Body of pancreas (tissue), 4 donors: ENCODE measurements around the gene HERC2. TPM values are rescaled to one million over a fixed set of nuclear protein-coding genes. Genes with fewer than 3 reads are reported as not detected.

Source experiments
- ATAC-seq: fragments of 150-250 bp; one replicate; pipeline ENCODE4 v1.9.1; 2016
- DNase-seq, 4 donors: peaks; one replicate each; pipeline ENCODE4 v3.0.0-alpha.2; 2019
- H3K27ac ChIP-seq, 4 donors: fragments of 200-600 bp; sonication (generic); 1 replicate in 3 of 4; 2 replicates in 1 of 4; pipeline versions ENCODE4 v1.5.1 to v1.6.1; 2016 to 2019; ENCODE audit warnings: mild to moderate bottlenecking in 1 of 4, mixed read lengths in 1 of 4, moderate library complexity in 1 of 4
- H3K27me3 ChIP-seq, 2 donors: fragments of 200-600 bp; sonication (generic); one replicate each; pipeline ENCODE4 v1.6.0; 2016; ENCODE audit warnings: mild to moderate bottlenecking in 1 of 2
- H3K36me3 ChIP-seq, 2 donors: fragments of 200-600 bp; sonication (generic); replicated peaks in 1 of 2; 2 replicates each; pipeline ENCODE4 v1.5.1; 2016; ENCODE audit warnings: low read depth in 2 of 2; ENCODE audit not compliant: insufficient read depth in 1 of 2
- H3K4me1 ChIP-seq: fragments of 200-600 bp; sonication (generic); one replicate; pipeline ENCODE4 v1.6.0; 2016
- H3K4me3 ChIP-seq, 2 donors: fragments of 200-600 bp; sonication (generic); 1 replicate in 1 of 2; 2 replicates in 1 of 2; pipeline ENCODE4 v1.5.1; 2016 to 2019
- H3K9me3 ChIP-seq, 3 donors: fragments of 200-600 bp; sonication (generic); 1 replicate in 2 of 3; 2 replicates in 1 of 3; pipeline ENCODE4 v1.5.1; 2016
- POLR2A ChIP-seq, 3 donors: fragments of 450-650 bp; IDR thresholded peaks; one replicate each; pipeline ENCODE4 v1.6.1; 2016; ENCODE audit warnings: antibody characterized with exemption in 3 of 3, mild to moderate bottlenecking in 2 of 3
- WGBS, 2 donors: methylation state at CpG; one replicate each; pipeline ENCODE4 v1.1.5; 2017; 5-methylcytosine and 5-hydroxymethylcytosine counted together
- intact Hi-C: fragments of 100-400 bp; cut with DNase I; formaldehyde crosslinking; loops from one replicate; pipeline ENCODE4 v1.15.1; 2023
- total RNA-seq, 2 donors: library from RNA; depleted of rRNA; stranded (reverse); fragments of >200 nt; gene quantifications; one replicate each; pipeline ENCODE4 v1.1.0, GENCODE V29; 2016
- TF ChIP-seq, protein P1 (sequence below), 7 experiments: fragments of 450-650 bp in 4 of 7; fragments of 200-600 bp in 3 of 7; sonication (generic) in 3 of 7; IDR thresholded peaks; one replicate each; pipeline ENCODE4 v1.5.1; 2016 to 2019; ENCODE audit warnings: antibody characterized with exemption in 7 of 7

The HERC2 gene
- total RNA-seq, 2 donors from 2014 or later = 36.3 to 76.5 TPM

DNA sequence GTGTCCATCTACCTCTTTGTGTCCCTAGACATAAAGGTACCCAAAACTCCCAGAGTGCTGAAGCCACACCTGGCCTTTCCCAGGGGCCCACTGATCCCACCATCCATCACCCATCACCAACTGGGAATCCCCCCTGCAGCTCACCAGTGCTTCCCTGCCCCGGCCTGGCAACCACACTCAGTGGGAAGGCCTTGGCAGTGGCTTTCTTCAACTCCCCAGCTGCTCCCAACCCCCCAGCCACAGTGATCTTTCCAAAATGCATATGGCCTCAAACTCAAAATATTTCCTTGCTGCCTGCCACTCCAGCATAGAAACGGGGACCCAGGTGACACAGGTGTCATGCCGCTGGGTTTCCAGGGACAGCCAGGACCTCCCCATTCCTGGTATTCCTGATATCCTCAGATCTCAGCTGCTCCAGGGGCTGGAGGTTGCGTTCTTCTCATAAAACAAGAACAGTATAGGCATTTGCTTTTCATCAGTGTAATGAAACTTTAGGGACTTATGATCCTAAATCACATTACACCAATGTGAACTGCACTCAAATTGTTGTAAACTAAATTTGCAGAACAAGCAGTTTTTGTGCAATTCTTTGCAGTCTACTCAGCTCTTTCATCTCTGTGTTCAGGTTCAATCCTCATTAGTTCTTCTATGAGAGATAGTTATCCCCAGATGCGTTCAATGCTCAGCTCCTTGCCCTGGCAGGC is 224.2 kb downstream of the HERC2 start:
- DNase-seq (no peak), ATAC-seq (no peak)
- H3K27ac ChIP-seq = no peak overlapping the region
- H3K36me3 ChIP-seq = no peaks in the 10 kb centered on the region
- H3K4me1 ChIP-seq = peaks cover 46% of the 10 kb centered on the region
- no peak overlapping the region for H3K4me3 ChIP-seq
- H3K27me3 ChIP-seq = no peaks in the 10 kb centered on the region
- intact Hi-C loops = no loop called here
- H3K9me3 ChIP-seq = no peaks in the 10 kb centered on the region
- WGBS, 2 donors = 85 to 92% methylated on average over 5 of the region's 5 CpGs
- no peak for TF ChIP-seq POLR2A (IDR thresholded peaks at IDR 0.05)
- TF ChIP-seq, protein P1, sequence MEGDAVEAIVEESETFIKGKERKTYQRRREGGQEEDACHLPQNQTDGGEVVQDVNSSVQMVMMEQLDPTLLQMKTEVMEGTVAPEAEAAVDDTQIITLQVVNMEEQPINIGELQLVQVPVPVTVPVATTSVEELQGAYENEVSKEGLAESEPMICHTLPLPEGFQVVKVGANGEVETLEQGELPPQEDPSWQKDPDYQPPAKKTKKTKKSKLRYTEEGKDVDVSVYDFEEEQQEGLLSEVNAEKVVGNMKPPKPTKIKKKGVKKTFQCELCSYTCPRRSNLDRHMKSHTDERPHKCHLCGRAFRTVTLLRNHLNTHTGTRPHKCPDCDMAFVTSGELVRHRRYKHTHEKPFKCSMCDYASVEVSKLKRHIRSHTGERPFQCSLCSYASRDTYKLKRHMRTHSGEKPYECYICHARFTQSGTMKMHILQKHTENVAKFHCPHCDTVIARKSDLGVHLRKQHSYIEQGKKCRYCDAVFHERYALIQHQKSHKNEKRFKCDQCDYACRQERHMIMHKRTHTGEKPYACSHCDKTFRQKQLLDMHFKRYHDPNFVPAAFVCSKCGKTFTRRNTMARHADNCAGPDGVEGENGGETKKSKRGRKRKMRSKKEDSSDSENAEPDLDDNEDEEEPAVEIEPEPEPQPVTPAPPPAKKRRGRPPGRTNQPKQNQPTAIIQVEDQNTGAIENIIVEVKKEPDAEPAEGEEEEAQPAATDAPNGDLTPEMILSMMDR (IDR thresholded peaks at IDR 0.05) = no peak

DNA sequence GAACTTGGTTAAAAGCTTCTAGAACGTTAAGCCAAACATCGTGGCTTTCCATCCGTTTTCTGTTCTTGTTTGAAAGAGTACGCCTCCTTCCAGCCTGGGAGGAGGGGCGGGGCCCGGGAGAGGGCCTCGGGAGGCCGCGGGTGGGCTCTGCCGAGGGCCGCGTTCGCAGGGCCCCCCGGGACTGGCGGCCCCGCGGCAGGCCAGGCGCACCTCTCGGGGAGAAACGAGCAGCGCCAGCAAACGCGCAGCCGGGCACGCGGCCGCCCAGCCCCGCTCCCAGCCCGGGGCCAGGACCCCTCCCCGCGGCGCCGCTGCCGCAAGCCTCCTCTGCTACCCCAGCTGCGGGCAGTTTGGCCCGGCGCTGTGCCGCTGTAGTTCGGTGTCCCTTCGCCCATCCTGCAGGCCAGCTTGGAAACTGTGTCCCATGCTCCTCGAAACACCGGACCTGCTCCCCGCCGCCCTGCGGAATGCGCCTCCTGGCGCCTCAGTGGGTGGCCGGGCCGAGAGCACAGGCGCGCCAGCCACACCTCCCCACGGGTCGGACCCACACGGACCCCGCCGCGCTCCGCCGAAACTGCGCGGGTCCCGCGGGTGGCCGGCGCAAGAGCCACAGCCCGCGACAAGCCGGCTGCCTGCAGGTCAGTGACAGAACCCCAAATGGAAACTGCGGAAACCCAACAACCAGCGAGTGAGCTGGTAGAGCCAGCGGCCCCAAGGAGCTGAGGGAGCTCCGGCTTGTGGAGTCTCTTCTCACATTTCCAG is 225.1 kb downstream of the HERC2 start:
- H3K27ac ChIP-seq = no peak overlapping the region
- H3K4me1 ChIP-seq = peaks cover 46% of the 10 kb centered on the region
- no peak overlapping the region for H3K4me3 ChIP-seq
- H3K27me3 ChIP-seq = no peaks in the 10 kb centered on the region
- ATAC-seq (no peak), DNase-seq (no peak)
- intact Hi-C loops = no loop called here
- 18 to 53% methylated on average over 22 to 65 of the region's 72 CpGs for WGBS, 2 donors
- TF ChIP-seq, protein P1 (IDR thresholded peaks at IDR 0.05) = no peak
- no peaks in the 10 kb centered on the region for H3K36me3 ChIP-seq
- no peaks in the 10 kb centered on the region for H3K9me3 ChIP-seq

DNA sequence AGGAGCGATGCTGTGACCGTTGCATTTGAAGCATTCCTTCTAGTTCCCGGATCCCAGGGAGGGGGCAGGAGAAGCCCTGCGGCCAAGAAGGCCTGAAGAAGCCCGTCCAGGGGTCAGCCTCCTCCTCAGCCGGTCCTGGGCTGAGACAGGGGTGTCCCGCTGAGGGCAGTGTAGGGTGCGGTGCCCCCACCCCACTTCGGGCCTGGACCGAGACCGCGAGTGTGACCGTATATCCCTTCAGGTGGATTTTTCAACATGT is 225.6 kb downstream of the HERC2 start:
- H3K9me3 ChIP-seq = peaks cover 0 to 5% (median 0%) of the 10 kb centered on the region in 3 donors
- TF ChIP-seq, protein P1 (IDR thresholded peaks at IDR 0.05) = no peak
- no peak for TF ChIP-seq POLR2A (IDR thresholded peaks at IDR 0.05)
- no peaks in the 10 kb centered on the region for H3K27me3 ChIP-seq
- H3K27ac ChIP-seq = no peak overlapping the region
- intact Hi-C loops = no loop called here
- DNase-seq = no peak
- WGBS, 2 donors = 3 to 13% methylated on average over 3 to 13 of the region's 13 CpGs
- H3K4me1 ChIP-seq = peaks cover 46% of the 10 kb centered on the region
- H3K4me3 ChIP-seq = no peak overlapping the region
- ATAC-seq = no peak
- no peaks in the 10 kb centered on the region for H3K36me3 ChIP-seq

DNA sequence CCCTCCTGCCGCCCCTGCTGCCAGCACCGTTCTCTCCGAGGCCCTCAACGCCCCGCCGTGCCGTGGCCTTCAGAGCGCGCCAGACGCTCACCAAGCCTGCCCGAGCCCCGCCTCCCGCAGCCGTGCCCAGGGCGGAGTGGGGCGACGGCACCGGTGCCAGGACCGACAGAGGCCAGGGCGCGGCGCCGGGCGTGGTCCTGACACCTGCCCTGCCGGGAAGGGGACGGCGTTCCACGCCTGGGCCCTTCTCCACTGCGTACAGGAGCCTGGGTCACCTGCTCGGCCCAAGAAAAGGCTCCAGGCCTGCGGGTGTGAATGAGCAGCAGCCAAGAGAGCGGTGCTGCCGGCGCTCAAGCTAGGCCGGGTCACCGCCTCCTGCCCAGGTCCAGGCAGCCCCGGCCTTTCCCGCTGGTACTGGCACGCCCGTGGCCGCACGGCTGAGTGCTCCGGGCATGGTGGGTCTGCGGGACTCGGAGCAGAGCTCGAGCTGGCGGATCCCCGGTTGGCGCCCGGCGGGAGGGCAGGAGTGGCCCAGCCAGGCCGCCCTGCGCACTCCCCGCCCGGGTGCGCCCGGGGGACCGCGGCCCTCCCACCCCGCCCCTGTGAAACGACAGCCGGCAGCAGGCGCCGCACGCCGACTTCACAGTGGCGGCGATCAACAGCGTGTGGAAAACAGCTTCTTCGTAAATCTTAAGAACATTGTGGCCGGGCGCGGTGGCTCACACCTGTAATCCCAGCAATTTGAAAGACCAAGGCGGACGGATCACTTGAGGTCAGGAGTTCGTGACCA is 227.1 kb downstream of the HERC2 start:
- DNase-seq = peak; percentile 73 to 87 (median 79)

More for the DNA sequence above, 227.1 kb downstream of the HERC2 start:
- WGBS, 2 donors = 5 to 11% methylated on average over 26 to 67 of the region's 76 CpGs
- TF ChIP-seq, protein P1 (IDR thresholded peaks at IDR 0.05) = no peak
- TF ChIP-seq POLR2A (IDR thresholded peaks at IDR 0.05) = peak; percentile 16 to 78 (median 68)
- Histone ChIP-seq H3K27ac (peak overlapping the region; percentile 33 to 74 (median 70)), H3K4me1 (peaks cover 46% of the 10 kb centered on the region), H3K4me3 (no peak overlapping the region), H3K36me3 (no peaks in the 10 kb centered on the region), H3K9me3 (peaks cover 0 to 6% (median 0%) of the 10 kb centered on the region in 3 donors), H3K27me3 (no peaks in the 10 kb centered on the region)
- ATAC-seq = peak; percentile 74
- intact Hi-C loops = no loop called here
